COR-L47 (cell line): ENCODE data around the gene MSANTD1.
A peak's percentile ranks its signal among the peaks of the same experiment; 100 is the strongest.

Experiments used
- DNase-seq: peaks from one replicate; lab custom pipeline; 2025; lab: John Stamatoyannopoulos, UW

The MSANTD1 gene

GRCh38 chr4:3233391-3234071 lies 15.4 kb upstream of the MSANTD1 start:
- no peak for DNase-seq

- DNase-seq, result no peak
Measured at GRCh38 chr4:3234171-3235029, 14.6 kb upstream of the MSANTD1 start.

GRCh38 chr4:3235030-3235345 lies 14.0 kb upstream of the MSANTD1 start:
- DNase-seq, result no peak

GRCh38 chr4:3235581-3235980 lies 13.4 kb upstream of the MSANTD1 start:
- DNase-seq, result no peak

- DNase-seq, result no peak
Measured at GRCh38 chr4:3236326-3236878, 12.6 kb upstream of the MSANTD1 start.

- no peak for DNase-seq
Measured at GRCh38 chr4:3237266-3237665, 11.7 kb upstream of the MSANTD1 start.

- DNase-seq, result no peak
Measured at GRCh38 chr4:3237712-3238560, 11.0 kb upstream of the MSANTD1 start.

- no peak for DNase-seq
Measured at GRCh38 chr4:3238721-3239120, 10.2 kb upstream of the MSANTD1 start.

- DNase-seq, result no peak
Measured at GRCh38 chr4:3239303-3239702, 9.7 kb upstream of the MSANTD1 start.

- peak; percentile 97 for DNase-seq
Measured at GRCh38 chr4:3239998-3240920, 8.7 kb upstream of the MSANTD1 start.

- peak; percentile 73 for DNase-seq
Measured at GRCh38 chr4:3240936-3241522, 7.9 kb upstream of the MSANTD1 start.

GRCh38 chr4:3241898-3242524 lies 6.9 kb upstream of the MSANTD1 start:
- no peak for DNase-seq

- peak; percentile 38 for DNase-seq
Measured at GRCh38 chr4:3243136-3243780, 5.7 kb upstream of the MSANTD1 start.

- DNase-seq, result no peak
Measured at GRCh38 chr4:3244002-3244401, 5.0 kb upstream of the MSANTD1 start.

- no peak for DNase-seq
Measured at GRCh38 chr4:3244747-3245146, 4.2 kb upstream of the MSANTD1 start.

- DNase-seq, result no peak
Measured at GRCh38 chr4:3245676-3246075, 3.3 kb upstream of the MSANTD1 start.

- DNase-seq, result no peak
Measured at GRCh38 chr4:3246458-3247398, 2.2 kb upstream of the MSANTD1 start.

GRCh38 chr4:3247399-3248177 lies 1.4 kb upstream of the MSANTD1 start:
- DNase-seq, result no peak
